Measurements from ENCODE around the gene PIGB.

GRCh38 chr15:55402707-55403106, 83.7 kb downstream of the PIGB start:
- TF ChIP-seq POLR2A (IDR thresholded peaks at IDR 0.05) (no peak), POLR2AphosphoS5 (IDR thresholded peaks at IDR 0.05) (no peak), EP300 (IDR thresholded peaks at IDR 0.05) (no peak)
- TF ChIP-seq, protein P1, sequence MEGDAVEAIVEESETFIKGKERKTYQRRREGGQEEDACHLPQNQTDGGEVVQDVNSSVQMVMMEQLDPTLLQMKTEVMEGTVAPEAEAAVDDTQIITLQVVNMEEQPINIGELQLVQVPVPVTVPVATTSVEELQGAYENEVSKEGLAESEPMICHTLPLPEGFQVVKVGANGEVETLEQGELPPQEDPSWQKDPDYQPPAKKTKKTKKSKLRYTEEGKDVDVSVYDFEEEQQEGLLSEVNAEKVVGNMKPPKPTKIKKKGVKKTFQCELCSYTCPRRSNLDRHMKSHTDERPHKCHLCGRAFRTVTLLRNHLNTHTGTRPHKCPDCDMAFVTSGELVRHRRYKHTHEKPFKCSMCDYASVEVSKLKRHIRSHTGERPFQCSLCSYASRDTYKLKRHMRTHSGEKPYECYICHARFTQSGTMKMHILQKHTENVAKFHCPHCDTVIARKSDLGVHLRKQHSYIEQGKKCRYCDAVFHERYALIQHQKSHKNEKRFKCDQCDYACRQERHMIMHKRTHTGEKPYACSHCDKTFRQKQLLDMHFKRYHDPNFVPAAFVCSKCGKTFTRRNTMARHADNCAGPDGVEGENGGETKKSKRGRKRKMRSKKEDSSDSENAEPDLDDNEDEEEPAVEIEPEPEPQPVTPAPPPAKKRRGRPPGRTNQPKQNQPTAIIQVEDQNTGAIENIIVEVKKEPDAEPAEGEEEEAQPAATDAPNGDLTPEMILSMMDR (IDR thresholded peaks at IDR 0.05): no peak

Measured in stomach (tissue), 4 donors.